ENCODE results near the gene MYO3B.

MYO3B gene

GRCh38 chr2:170163411-170164065 lies 14.4 kb upstream of the MYO3B start:
- no peak for DNase-seq (ENCODE audit: low read depth)

- DNase-seq (ENCODE audit: low read depth), result peak; percentile 17
Measured at GRCh38 chr2:170165129-170165528, 12.8 kb upstream of the MYO3B start.

- no peak for DNase-seq (ENCODE audit: low read depth)
Measured at GRCh38 chr2:170166735-170167134, 11.2 kb upstream of the MYO3B start.

GRCh38 chr2:170170281-170171040 lies 7.5 kb upstream of the MYO3B start:
- DNase-seq (ENCODE audit: low read depth), result no peak

DNA sequence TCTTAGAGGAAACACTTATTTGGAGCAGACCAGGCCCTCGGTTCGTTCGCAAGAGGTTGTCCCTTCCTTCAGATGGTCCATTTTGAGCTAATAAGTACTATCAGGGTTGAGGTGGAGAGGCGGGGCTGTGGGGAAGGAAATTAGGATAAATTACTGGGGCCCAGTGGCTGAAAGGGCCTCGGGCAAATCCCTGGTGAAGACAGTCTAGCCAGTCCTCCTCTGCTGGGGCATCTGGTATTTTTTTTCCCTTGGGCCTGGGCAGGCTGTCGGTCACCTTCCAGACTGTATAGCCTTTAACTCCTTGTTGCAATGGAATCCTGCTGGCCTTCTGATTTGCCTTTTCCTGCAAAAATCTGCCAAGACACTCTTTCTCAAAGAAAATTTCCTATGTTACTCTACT lies 1.7 kb upstream of the MYO3B start:
- no peak for DNase-seq (ENCODE audit: low read depth)

- no peak for DNase-seq (ENCODE audit: low read depth)
Measured at GRCh38 chr2:170180031-170180566, 2.2 kb downstream of the MYO3B start.

- no peak for DNase-seq (ENCODE audit: low read depth)
Measured at GRCh38 chr2:170181602-170182001, 3.7 kb downstream of the MYO3B start.

GRCh38 chr2:170185319-170185718 lies 7.4 kb downstream of the MYO3B start:
- DNase-seq (ENCODE audit: low read depth), result no peak

GRCh38 chr2:170189757-170190156 lies 11.8 kb downstream of the MYO3B start:
- DNase-seq (ENCODE audit: low read depth), result no peak

DNA sequence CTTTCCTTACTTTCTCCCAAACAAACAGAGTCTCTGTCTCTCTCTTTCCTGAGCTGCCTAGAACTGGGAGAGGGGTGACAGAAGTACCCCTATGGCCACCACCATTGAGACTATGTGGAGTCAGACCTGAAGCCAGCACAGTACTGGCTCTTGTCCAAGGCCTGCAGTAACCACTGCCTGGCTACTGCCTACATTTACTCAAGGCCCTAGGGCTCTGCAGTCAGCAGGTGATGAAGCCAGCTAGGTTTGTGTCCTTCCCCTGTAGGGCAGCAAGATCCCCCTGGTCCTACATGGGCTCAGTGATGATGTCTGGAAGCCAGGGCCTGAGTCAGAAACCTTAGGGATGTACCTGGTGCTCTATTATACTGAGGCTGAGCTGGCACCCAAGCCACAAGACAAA lies 12.2 kb downstream of the MYO3B start:
- no peak for DNase-seq (ENCODE audit: low read depth)

DNA sequence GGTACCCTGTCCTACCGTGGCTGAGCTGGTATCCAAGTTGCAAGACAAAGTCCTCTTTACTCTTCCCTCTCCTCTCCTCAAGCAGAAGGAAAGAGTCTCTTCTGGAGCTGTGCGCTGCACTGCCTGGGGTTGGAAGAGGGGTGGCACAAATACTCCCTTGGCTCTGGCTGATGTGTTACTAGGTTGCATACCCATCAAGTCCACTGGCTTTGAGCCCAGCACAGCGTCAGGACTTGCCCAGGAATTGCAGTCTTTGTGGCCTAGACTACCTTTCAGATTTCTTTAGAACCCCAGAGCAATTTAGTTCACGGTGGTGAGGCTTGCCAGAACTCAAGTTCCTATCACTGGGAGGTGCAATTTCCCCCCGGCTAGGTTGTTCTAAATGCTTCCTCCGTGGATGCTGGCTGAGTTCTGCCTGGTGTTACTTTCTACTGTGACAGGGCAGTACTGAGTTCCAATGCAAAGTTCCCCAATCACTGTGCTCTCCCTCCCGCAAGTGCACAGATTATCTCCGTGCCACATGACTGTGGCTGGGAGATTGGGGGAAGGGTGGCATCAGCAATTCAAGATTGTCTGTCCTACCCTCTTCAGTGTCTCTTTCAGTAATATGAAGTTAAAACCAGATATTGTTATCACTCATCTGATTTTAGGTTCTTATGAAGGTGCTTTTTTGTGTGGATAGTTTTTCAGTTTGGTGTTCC lies 13.4 kb downstream of the MYO3B start:
- no peak for DNase-seq (ENCODE audit: low read depth)

- no peak for DNase-seq (ENCODE audit: low read depth)
Measured at GRCh38 chr2:170196963-170197362, 19.0 kb downstream of the MYO3B start.

DNA sequence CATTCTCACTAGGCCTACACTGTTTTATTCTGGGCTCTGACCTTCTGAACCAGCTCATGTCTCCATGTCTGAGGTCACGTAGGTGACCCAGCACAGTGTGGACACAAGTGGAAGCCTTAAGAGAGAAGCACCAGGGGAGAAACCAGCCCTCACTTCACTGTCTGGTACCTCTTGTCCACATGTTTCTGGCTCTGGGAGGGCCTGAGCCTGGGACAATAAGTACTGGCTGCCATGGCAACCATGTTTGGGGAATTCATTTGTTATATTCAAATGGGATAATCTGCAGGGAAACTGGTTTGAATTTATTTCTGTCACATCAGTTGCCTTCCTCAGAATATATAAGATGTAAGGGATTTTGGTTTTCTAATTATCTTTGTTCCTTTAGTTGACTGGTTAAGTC lies 23.3 kb downstream of the MYO3B start:
- DNase-seq (ENCODE audit: low read depth), result no peak

- no peak for DNase-seq (ENCODE audit: low read depth)
Measured at GRCh38 chr2:170201734-170202393, 23.9 kb downstream of the MYO3B start.

DNA sequence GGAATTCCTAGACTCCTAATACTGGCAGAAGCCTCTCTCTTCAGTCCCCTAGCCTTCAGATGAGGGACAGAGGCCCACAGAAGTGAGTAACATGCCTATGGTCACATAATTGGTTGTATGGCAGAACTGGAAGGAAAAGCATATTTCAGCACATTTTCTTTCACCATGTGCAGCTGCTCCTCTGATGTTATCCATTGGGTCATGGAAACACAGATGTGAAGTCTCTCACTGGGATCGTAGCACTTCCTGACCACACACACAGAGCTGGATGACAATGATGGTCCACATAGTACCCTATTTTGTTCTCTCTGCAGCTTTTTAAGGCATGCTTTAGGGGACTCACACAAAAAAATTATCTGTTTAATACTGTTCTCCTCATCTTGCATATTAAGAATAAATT lies 24.5 kb downstream of the MYO3B start:
- DNase-seq (ENCODE audit: low read depth), result no peak

DNA sequence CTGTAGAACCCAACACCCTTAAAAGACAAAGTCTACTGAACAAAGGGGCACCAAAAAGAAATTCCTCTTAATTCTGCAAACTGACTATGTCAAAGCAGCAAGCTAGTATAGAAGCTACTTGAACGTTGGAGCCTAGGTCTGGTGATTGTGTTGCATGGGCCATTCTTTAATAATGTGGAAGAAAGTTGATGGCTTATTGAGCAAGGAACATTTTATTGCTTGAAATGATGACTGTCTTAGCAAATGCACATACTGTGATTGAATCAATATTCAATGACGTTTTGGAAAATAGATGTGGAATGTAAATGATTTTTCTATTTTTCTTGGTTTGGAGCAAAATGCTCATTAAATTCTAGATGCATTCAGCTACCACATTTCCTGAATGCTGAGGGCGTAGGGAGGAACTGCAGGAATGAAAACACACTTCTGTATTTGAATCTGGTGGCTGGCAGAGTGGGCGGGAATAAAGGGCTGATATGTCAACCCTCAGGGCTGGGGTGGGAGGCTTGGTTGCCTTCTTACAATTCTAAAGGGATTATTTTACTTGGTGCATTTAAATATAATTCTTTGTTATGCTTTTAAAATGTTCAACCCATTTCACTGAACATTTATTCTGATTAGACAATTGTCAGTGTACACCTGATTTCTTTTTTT lies 26.5 kb downstream of the MYO3B start:
- DNase-seq (ENCODE audit: low read depth), result no peak

DNA sequence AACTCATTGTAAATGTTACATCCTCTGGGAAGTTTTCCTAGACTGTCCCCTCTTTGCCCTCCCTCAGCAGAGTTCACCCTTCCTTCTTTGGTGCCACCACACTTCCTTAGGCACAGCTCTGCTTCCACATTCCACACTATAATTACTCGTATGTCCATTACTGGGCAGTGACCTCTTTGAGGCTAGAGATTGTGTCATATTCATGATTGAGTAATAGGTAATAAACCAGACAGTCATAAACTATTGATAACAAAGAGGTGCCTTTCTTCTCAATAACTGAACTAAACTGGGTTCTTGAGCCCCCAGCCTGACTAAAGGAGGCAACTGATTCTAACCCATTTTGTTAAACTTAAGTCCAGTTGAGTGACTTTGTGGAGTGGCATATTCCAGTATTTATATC lies 28.3 kb downstream of the MYO3B start:
- DNase-seq (ENCODE audit: low read depth), result no peak

GRCh38 chr2:170206805-170207407 lies 29.0 kb downstream of the MYO3B start:
- no peak for DNase-seq (ENCODE audit: low read depth)

GRCh38 chr2:170207901-170208300 lies 30.0 kb downstream of the MYO3B start:
- DNase-seq (ENCODE audit: low read depth), result no peak

DNA sequence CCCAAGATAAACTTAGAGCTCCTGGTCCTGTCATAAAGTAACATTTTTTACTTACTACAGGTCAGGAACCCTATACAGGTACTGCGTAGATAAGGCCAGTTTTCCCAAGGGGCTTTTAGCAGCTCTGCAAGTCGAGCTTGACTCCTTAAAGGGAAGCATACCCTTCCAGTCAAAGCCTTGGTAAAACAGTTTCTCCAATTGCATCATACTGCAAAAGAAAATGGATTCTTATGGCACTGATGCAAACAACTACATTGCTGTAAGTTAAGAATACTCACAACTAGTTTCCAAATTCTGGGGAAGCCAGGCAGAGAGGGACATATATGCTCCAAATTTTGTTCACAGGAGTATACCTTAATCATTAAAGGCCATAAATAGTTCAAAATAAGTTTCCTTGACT lies 31.0 kb downstream of the MYO3B start:
- DNase-seq (ENCODE audit: low read depth), result no peak

- DNase-seq (ENCODE audit: low read depth), result no peak
Measured at GRCh38 chr2:170212625-170213280, 34.8 kb downstream of the MYO3B start.
